OCI-LY7 (cell line): ENCODE measurements around the gene BCAT1. TPM values are rescaled to one million over a fixed set of nuclear protein-coding genes. Genes with fewer than 3 reads are reported as not detected.

Experiments used
- BruUV-seq: library from RNA; stranded (reverse); fragments of 400-500 nt; replicated peaks from 2 replicates; lab custom pipeline; 2021; lab: Mats Ljungman, UMichigan
- CTCF ChIA-PET: fragments of 300-600 bp; sonication (Branson Sonifier 250); formaldehyde crosslinking; loops from one replicate; lab custom pipeline; 2022; ENCODE audit warnings: antibody characterized with exemption; ENCODE audit not compliant: unreplicated experiment; lab: Charles Lee
- POLR2A ChIA-PET: fragments of 300-600 bp; sonication (Branson Sonifier 250); formaldehyde crosslinking; loops from one replicate; lab custom pipeline; 2022; ENCODE audit warnings: antibody characterized with exemption; lab: Charles Lee
- DNase-seq: peaks from one replicate; pipeline ENCODE4 v3.0.0-alpha.2; 2015; ENCODE audit warnings: low spot score
- H2AFZ ChIP-seq: fragments of 200-600 bp; sonication (generic), shearing (Covaris generic); 2 replicates; pipeline ENCODE4 v1.6.1; 2014; ENCODE audit warnings: mild to moderate bottlenecking, antibody characterized with exemption, low read length, moderate library complexity
- H3K27ac ChIP-seq: fragments of 200-600 bp; sonication (generic); 2 replicates; pipeline ENCODE4 v1.5.1; 2014; ENCODE audit warnings: mixed run types, low read depth, mild to moderate bottlenecking, moderate library complexity, low read length, inconsistent platforms; ENCODE audit not compliant: poor library complexity, severe bottlenecking
- H3K36me3 ChIP-seq: fragments of 200-600 bp; sonication (generic); 2 replicates; pipeline ENCODE4 v1.6.1; 2014; ENCODE audit warnings: mild to moderate bottlenecking, antibody characterized with exemption, low read length, moderate library complexity, mixed read lengths; ENCODE audit not compliant: insufficient read depth
- H3K4me1 ChIP-seq: fragments of 200-600 bp; sonication (generic); 2 replicates; pipeline ENCODE4 v1.5.1; 2014; ENCODE audit warnings: mild to moderate bottlenecking, low read length; ENCODE audit not compliant: insufficient read depth, poor library complexity, severe bottlenecking
- H3K4me2 ChIP-seq: fragments of 200-600 bp; sonication (generic); 2 replicates; pipeline ENCODE4 v1.6.1; 2014; ENCODE audit warnings: mild to moderate bottlenecking, low read length
- H3K4me3 ChIP-seq: fragments of 200-600 bp; sonication (generic); 2 replicates; pipeline ENCODE4 v1.5.1; 2014; ENCODE audit warnings: mild to moderate bottlenecking, low read depth, low read length; ENCODE audit not compliant: poor library complexity, severe bottlenecking
- H3K79me2 ChIP-seq: fragments of 200-600 bp; sonication (generic); 2 replicates; pipeline ENCODE4 v1.6.1; 2016; ENCODE audit warnings: low read depth, mild to moderate bottlenecking, low read length, moderate library complexity, mixed read lengths; ENCODE audit not compliant: insufficient read depth
- H3K9me2 ChIP-seq: fragments of 200-600 bp; sonication (generic); 2 replicates; pipeline ENCODE4 v1.6.1; 2016; ENCODE audit warnings: mild to moderate bottlenecking, low read length, mixed read lengths; ENCODE audit not compliant: insufficient read depth
- H3K9me3 ChIP-seq: fragments of 200-600 bp; sonication (generic); 2 replicates; pipeline ENCODE4 v1.6.1; 2014; ENCODE audit warnings: mild to moderate bottlenecking, mixed run types, low read length, mixed read lengths
- H4K20me1 ChIP-seq: fragments of 200-600 bp; sonication (generic); 2 replicates; pipeline ENCODE4 v1.6.1; 2014; ENCODE audit warnings: mild to moderate bottlenecking, antibody characterized with exemption, low read length, moderate library complexity, mixed read lengths; ENCODE audit not compliant: insufficient read depth
- EZH2phosphoT487 ChIP-seq: fragments of 200-600 bp; sonication (generic); IDR thresholded peaks from 2 replicates; pipeline ENCODE4 v1.6.1; 2018; ENCODE audit warnings: low read depth, borderline replicate concordance, mild to moderate bottlenecking, mixed run types, antibody characterized with exemption, low read length, moderate library complexity, mixed read lengths
- intact Hi-C: fragments of 100-400 bp; cut with micrococcal nuclease; formaldehyde crosslinking; loops from one replicate; pipeline ENCODE4 v1.10.0; 2022; ENCODE audit not compliant: unreplicated experiment
- total RNA-seq, 2 experiments: library from RNA; depleted of rRNA in 1 of 2; stranded (reverse); fragments of >200 nt in 1 of 2; shearing (Covaris generic) in 1 of 2; gene quantifications; 2 replicates each; pipeline ENCODE4 v1.2.3, GENCODE V29; 2014 to 2022
- TF ChIP-seq, protein P1 (sequence below): fragments of 200-600 bp; sonication (generic); conservative IDR thresholded peaks from 2 replicates; pipeline ENCODE4 v1.5.1; 2014; ENCODE audit warnings: mild to moderate bottlenecking, antibody characterized with exemption, low read length, moderate library complexity, mixed read lengths

The BCAT1 gene
- total RNA-seq, 2 experiments from 2014 or later, result 121 to 207 TPM

DNA sequence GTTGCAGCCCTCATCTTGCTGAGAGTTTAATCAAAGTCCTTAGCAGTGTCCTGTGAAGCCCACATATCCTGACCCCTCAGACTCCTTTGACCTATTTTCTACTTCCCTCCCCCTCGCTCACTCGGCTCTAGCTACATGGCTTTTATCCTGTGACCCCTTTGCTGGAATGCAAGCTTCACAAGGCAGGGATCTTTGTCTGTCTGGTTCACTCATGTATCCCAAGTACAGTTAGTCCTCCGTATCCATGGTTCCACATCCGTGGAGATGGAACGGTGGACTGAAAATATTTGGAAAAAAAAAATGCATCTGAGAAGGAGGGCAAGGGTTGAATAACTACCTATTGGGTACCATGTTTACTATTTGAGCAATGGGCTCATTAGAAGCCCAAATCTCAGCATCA lies 173.8 kb downstream of the BCAT1 start:
- no TSS peak for BruUV-seq
- intact Hi-C loops, result loop anchor here (5.0 to 10.0 kb wide), 2 partner anchors 1568 to 1920 kb away; no protein-coding TSS in a partner anchor
- POLR2A ChIA-PET, result no interaction called here

DNA sequence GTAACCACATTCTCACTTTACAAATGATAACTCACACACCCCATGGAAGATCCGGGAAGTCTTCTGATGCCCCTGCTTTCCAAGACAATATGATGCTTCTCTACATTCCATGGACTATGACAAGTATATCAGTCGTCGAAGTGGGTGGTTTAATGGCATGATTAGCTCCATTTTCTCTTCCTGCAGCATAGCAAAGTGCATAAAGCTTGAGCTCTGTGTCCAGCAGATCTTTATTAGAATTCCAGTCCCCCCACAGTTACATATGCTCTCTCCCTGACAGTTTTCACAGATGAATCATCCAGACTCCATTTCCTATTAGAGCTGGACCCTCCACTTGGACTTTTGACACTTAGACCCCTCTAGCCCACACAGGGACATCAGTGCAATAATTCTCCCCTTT lies 174.9 kb downstream of the BCAT1 start:
- Histone ChIP-seq H3K79me2 (no peaks in the 10 kb centered on the region), H3K27ac (no peak overlapping the region), H2AFZ (no peak overlapping the region), H3K9me2 (no peaks in the 10 kb centered on the region), H4K20me1 (no peaks in the 10 kb centered on the region), H3K4me3 (no peak overlapping the region), H3K4me1 (no peaks in the 10 kb centered on the region), H3K36me3 (no peaks in the 10 kb centered on the region), H3K4me2 (no peak overlapping the region), H3K9me3 (no peaks in the 10 kb centered on the region)
- TF ChIP-seq, protein P1, sequence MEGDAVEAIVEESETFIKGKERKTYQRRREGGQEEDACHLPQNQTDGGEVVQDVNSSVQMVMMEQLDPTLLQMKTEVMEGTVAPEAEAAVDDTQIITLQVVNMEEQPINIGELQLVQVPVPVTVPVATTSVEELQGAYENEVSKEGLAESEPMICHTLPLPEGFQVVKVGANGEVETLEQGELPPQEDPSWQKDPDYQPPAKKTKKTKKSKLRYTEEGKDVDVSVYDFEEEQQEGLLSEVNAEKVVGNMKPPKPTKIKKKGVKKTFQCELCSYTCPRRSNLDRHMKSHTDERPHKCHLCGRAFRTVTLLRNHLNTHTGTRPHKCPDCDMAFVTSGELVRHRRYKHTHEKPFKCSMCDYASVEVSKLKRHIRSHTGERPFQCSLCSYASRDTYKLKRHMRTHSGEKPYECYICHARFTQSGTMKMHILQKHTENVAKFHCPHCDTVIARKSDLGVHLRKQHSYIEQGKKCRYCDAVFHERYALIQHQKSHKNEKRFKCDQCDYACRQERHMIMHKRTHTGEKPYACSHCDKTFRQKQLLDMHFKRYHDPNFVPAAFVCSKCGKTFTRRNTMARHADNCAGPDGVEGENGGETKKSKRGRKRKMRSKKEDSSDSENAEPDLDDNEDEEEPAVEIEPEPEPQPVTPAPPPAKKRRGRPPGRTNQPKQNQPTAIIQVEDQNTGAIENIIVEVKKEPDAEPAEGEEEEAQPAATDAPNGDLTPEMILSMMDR, result no peak
- TF ChIP-seq EZH2phosphoT487, result no peak
- no TSS peak for BruUV-seq
- DNase-seq, result no peak
- POLR2A ChIA-PET, result interaction anchor here (0.6 kb wide), 1 partner anchor 10 kb away, joined by 3 read pairs; no protein-coding TSS in a partner anchor
- intact Hi-C loops, result loop anchor here (10.0 kb wide), 1 partner anchor 1919 kb away; no protein-coding TSS in a partner anchor
- CTCF ChIA-PET, result no interaction called here

More for the DNA sequence above, 173.8 kb downstream of the BCAT1 start:
- Histone ChIP-seq H4K20me1 (no peaks in the 10 kb centered on the region), H3K4me1 (no peaks in the 10 kb centered on the region), H3K9me2 (no peaks in the 10 kb centered on the region), H3K36me3 (no peaks in the 10 kb centered on the region), H2AFZ (no peak overlapping the region), H3K79me2 (no peaks in the 10 kb centered on the region), H3K4me2 (no peak overlapping the region), H3K9me3 (no peaks in the 10 kb centered on the region), H3K4me3 (no peak overlapping the region), H3K27ac (no peak overlapping the region)
- CTCF ChIA-PET, result no interaction called here
- TF ChIP-seq, protein P1, result no peak
- TF ChIP-seq EZH2phosphoT487, result no peak
- DNase-seq, result no peak

GRCh38 chr12:24772813-24773212 lies 176.1 kb downstream of the BCAT1 start:
- no peaks in the 10 kb centered on the region for H3K9me2 ChIP-seq
- H3K79me2 ChIP-seq, result no peaks in the 10 kb centered on the region
- no TSS peak for BruUV-seq
- no peak for DNase-seq
- no peak overlapping the region for H2AFZ ChIP-seq
- ChIA-PET CTCF (no interaction called here), POLR2A (no interaction called here)
- TF ChIP-seq, protein P1, result no peak
- TF ChIP-seq EZH2phosphoT487, result no peak
- no peaks in the 10 kb centered on the region for H3K9me3 ChIP-seq
- no peaks in the 10 kb centered on the region for H4K20me1 ChIP-seq
- no peak overlapping the region for H3K4me3 ChIP-seq
- H3K4me1 ChIP-seq, result no peaks in the 10 kb centered on the region
- no peaks in the 10 kb centered on the region for H3K36me3 ChIP-seq
- no peak overlapping the region for H3K4me2 ChIP-seq
- H3K27ac ChIP-seq, result no peak overlapping the region
- intact Hi-C loops, result loop anchor here (10.0 kb wide), 1 partner anchor 1918 kb away; no protein-coding TSS in a partner anchor
